GM12872 (cell line): ENCODE results near the gene PHTF2.

Experiments
- CTCF ChIP-seq: IDR thresholded peaks from 3 replicates; pipeline ENCODE4 v1.5.1; 2011; ENCODE audit warnings: low read depth, mild to moderate bottlenecking, low read length, moderate library complexity; ENCODE audit not compliant: insufficient read depth

Gene PHTF2

DNA sequence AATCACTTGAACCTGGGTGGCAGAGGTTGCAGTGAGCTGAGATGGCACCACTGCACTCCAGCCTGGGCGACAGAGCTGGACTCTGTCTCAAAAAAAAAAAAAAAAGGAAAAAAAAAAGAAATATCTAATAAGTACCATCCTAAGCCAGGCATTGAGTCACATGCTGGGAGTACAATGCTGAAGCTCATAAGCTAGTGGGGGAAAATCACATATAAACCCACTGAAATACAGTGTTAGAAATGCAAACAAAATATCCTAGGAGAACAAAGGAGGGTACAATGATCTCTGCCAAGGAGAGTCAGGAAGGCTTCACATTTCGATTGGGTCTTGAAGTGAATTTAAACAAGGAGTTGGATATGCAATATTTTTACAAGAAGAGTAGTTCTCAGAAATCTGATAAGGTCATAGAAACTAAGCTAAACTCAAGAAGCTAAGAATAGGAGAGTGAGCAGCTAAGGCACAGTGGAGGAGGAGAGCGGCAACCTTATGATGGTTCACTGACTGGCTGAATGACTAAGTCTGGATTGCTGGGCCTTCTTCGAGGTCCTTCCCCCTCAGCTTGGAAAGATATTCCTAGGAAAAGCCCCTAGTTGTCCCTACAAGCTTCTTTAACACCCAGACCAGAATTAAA lies 115.5 kb downstream of the PHTF2 start:
- TF ChIP-seq CTCF: no peak

- TF ChIP-seq CTCF: no peak
Observed at GRCh38 chr7:77917500-77918262, 119.1 kb downstream of the PHTF2 start.

GRCh38 chr7:77918676-77919075 lies 120.1 kb downstream of the PHTF2 start:
- TF ChIP-seq CTCF: no peak

DNA sequence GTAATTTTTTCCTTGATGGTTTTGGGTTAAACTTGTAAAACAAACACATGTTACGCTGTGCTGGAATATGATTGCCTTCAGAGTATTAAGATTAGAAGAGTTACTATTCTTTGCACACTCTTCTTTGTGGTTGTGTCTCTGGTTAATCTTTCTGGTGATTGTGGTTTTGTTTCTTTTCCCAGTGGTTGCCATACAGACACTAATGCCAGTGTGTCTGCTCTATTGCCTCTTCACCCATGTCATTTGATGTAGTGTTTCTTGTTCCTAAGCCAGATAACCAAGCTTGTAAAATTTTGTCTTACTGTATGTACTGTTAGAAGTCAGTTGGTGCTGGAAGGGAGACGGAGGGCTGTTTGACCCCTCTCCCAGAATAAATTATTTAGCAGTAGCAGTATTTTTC lies 124.8 kb downstream of the PHTF2 start:
- no peak for TF ChIP-seq CTCF

DNA sequence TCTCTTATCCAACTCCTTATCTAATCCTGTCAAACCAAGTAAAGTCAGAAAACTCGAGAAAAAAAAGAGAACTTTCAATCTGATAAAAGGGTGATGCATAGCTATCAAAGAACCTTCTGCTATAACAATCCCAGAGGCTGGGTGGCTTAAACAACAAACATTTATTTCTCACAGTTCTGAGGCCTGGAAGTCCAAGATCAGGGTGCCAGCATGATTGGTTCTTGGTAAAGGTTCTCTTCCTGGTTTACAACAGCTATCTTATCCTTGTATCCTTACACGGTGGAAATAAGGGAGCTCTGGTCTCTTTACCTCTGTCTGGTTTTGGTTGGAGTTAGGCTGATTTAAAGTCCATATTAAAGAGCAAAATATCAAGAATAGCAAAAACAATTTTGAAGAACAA lies 131.9 kb downstream of the PHTF2 start:
- no peak for TF ChIP-seq CTCF

DNA sequence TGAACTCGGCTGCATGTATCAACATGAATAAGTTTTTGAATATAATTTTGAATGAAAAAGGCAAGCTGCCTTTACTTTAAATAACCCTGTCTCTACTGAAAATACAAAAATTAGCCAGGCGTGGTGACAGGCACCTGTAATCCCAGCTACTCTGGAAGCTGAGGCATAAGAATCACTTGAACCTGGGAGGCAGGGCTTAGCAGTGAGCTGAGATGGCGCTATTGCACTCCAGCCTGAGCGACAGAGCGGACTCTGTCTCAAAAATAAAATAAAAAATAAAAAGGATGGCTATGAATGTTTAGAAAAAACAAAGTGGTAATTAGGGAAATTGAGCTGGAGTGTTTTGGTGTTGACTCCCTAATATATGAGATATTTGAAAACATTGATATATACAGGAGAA lies 133.3 kb downstream of the PHTF2 start:
- TF ChIP-seq CTCF: no peak

- no peak for TF ChIP-seq CTCF
Observed at GRCh38 chr7:77933394-77933793, 134.8 kb downstream of the PHTF2 start.
